Measurements from ENCODE around the gene SPCS3. TPM values are rescaled to one million over a fixed set of nuclear protein-coding genes. Genes with fewer than 3 reads are reported as not detected.
A peak's percentile ranks its signal among the peaks of the same experiment; 100 is the strongest.

SPCS3 gene
- total and polyA plus RNA-seq, 2 of the 13 experiments (the other 11 are each of a cell fraction or from before 2014, with no cell fraction given), result 26.3 to 57.0 TPM

- FAIRE-seq (no peak), ATAC-seq (no peak), DNase-seq (ENCODE audit: low spot score) (no peak)
- Histone ChIP-seq H4K20me1 (ENCODE audit: insufficient read depth, low read length) (no peaks in the 10 kb centered on the region), H2AFZ (ENCODE audit: low read length) (no peak overlapping the region), H3K27me3 (ENCODE audit: control insufficient read depth in 1 of 2, insufficient read depth in 2 of 2, low read length in 2 of 2) (no peaks in the 10 kb centered on the region), H3K4me1 (ENCODE audit: insufficient read depth, low read length) (no peaks in the 10 kb centered on the region), H3K36me3 (replicated peaks in 1 of 2; ENCODE audit: control insufficient read depth in 1 of 2, insufficient read depth in 2 of 2, low read length in 2 of 2) (no peaks in the 10 kb centered on the region), H3K79me2 (ENCODE audit: insufficient read depth, low read length) (no peaks in the 10 kb centered on the region), H3K9ac (ENCODE audit: insufficient read depth, low read depth, low read length) (no peak overlapping the region), H3K27ac (ENCODE audit: extremely low read length, insufficient read depth, low read length) (no peak overlapping the region), H3K4me3 (replicated peaks in 1 of 3; ENCODE audit: insufficient read depth in 1 of 3, low read depth in 2 of 3, low read length in 3 of 3) (no peak overlapping the region), H3K4me2 (ENCODE audit: low read depth, low read length) (no peak overlapping the region), H3K9me3 (ENCODE audit: low read length) (peaks cover 17% of the 10 kb centered on the region)
- in situ Hi-C loops (cut with HindIII; ENCODE audit: extremely low pct_ligation_motif_present, low pct_unique_long_range_greater_than_20kb) (no loop called here), intact Hi-C loops (cut with micrococcal nuclease; ENCODE audit: unreplicated experiment) (no loop called here)
- POLR2A ChIA-PET, result no interaction called here
- 37% methylated on average over 3 of the region's 3 CpGs for WGBS (ENCODE audit: low lambda C conversion rate)
- no TSS peak for BruUV-seq (replicated peaks)
- CTCF ChIA-PET (ENCODE audit: low intra/inter-chr PET ratio, low total read pairs), result no interaction called here
- TF ChIP-seq CEBPB (IDR thresholded peaks at IDR 0.05; ENCODE audit: borderline replicate concordance, low read depth, low read length) (peak; percentile 26; the same call in 1 of the 2 replicates), RNF2 (conservative IDR thresholded peaks at IDR 0.05; ENCODE audit: low read depth) (no peak)
These were observed 38.3 kb downstream of the SPCS3 start for GRCh38 chr4:176358083-176358469.

GRCh38 chr4:176359590-176359989, 39.8 kb downstream of the SPCS3 start:
- Histone ChIP-seq H3K4me2 (ENCODE audit: low read depth, low read length) (no peak overlapping the region), H2AFZ (ENCODE audit: low read length) (no peak overlapping the region), H3K4me1 (ENCODE audit: insufficient read depth, low read length) (no peaks in the 10 kb centered on the region), H3K9ac (ENCODE audit: insufficient read depth, low read depth, low read length) (no peak overlapping the region), H4K20me1 (ENCODE audit: insufficient read depth, low read length) (no peaks in the 10 kb centered on the region), H3K9me3 (ENCODE audit: low read length) (peaks cover 3% of the 10 kb centered on the region; the same call in 1 of the 2 replicates), H3K4me3 (replicated peaks in 1 of 3; ENCODE audit: insufficient read depth in 1 of 3, low read depth in 2 of 3, low read length in 3 of 3) (no peak overlapping the region), H3K27ac (ENCODE audit: extremely low read length, insufficient read depth, low read length) (no peak overlapping the region), H3K79me2 (ENCODE audit: insufficient read depth, low read length) (no peaks in the 10 kb centered on the region), H3K36me3 (replicated peaks in 1 of 2; ENCODE audit: control insufficient read depth in 1 of 2, insufficient read depth in 2 of 2, low read length in 2 of 2) (no peaks in the 10 kb centered on the region), H3K27me3 (ENCODE audit: control insufficient read depth in 1 of 2, insufficient read depth in 2 of 2, low read length in 2 of 2) (no peaks in the 10 kb centered on the region)
- intact Hi-C loops (cut with micrococcal nuclease; ENCODE audit: unreplicated experiment), result no loop called here
- BruUV-seq (replicated peaks), result no TSS peak
- ChIA-PET CTCF (ENCODE audit: low intra/inter-chr PET ratio, low total read pairs) (no interaction called here), POLR2A (no interaction called here)
- DNase-seq (ENCODE audit: low spot score) (no peak), ATAC-seq (no peak), FAIRE-seq (no peak)
- 1% methylated on average over 2 of the region's 2 CpGs for WGBS (ENCODE audit: low lambda C conversion rate)
- in situ Hi-C loops (cut with HindIII; ENCODE audit: extremely low pct_ligation_motif_present, low pct_unique_long_range_greater_than_20kb), result no loop called here
- TF ChIP-seq NCOA5 (CRISPR knock-in tag; IDR thresholded peaks at IDR 0.05) (no peak), KDM5A (IDR thresholded peaks at IDR 0.05; ENCODE audit: borderline replicate concordance, low read length) (no peak), SKI (IDR thresholded peaks at IDR 0.05; ENCODE audit: partially characterized antibody) (no peak), MED13 (CRISPR knock-in tag; IDR thresholded peaks at IDR 0.05) (no peak), ZNF256 (CRISPR knock-in tag; conservative IDR thresholded peaks at IDR 0.05) (no peak), GTF3A (CRISPR knock-in tag; conservative IDR thresholded peaks at IDR 0.05) (no peak), RAD51 (IDR thresholded peaks at IDR 0.05; ENCODE audit: borderline replicate concordance) (no peak), ZC3H4 (CRISPR knock-in tag; IDR thresholded peaks at IDR 0.05; ENCODE audit: borderline replicate concordance) (no peak), HNRNPK (IDR thresholded peaks at IDR 0.05; ENCODE audit: low read depth, low read length, poor library complexity, severe bottlenecking) (no peak), ZNF235 (CRISPR knock-in tag; IDR thresholded peaks at IDR 0.05; ENCODE audit: borderline replicate concordance) (no peak), KDM3A (CRISPR knock-in tag; IDR thresholded peaks at IDR 0.05; ENCODE audit: low read depth) (no peak), PATZ1 (CRISPR knock-in tag; IDR thresholded peaks at IDR 0.05) (no peak), ZNF296 (CRISPR knock-in tag; conservative IDR thresholded peaks at IDR 0.05) (no peak)

All from HepG2 (cell line).